ENCODE data around the gene ABHD10. TPM values are rescaled to one million over a fixed set of nuclear protein-coding genes. Genes with fewer than 3 reads are reported as not detected.

Gene ABHD10
- total and polyA plus RNA-seq, 4 donors, result 8.6 to 21.6 (median 12.9) TPM

DNA sequence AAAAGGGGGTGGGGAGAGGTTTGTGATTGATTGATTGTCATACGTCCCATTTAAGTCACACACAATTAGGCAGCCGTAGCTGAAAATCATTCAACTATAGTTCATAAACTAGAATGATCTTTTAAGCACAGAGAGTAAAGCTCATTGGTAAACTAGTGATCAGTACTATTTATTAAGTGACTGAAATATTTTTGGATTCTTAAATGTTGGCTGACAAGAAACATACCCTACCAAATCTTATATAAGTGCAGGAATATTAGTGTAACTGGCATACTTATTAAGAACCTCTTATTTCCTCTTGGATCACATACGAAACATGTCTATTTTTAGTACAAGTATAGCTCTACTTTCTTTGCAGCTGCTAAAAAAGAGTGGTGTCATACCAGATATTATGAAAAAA lies 8.4 kb upstream of the ABHD10 start:
- 57 to 66% methylated on average over 3 of the region's 3 CpGs for WGBS, 2 donors
- Histone ChIP-seq H3K4me1 (ENCODE audit: control insufficient read depth in 1 of 2, insufficient read depth in 2 of 2, low read length in 2 of 2) (peaks cover 0 to 2% of the 10 kb centered on the region in 2 donors), H3K4me3 (ENCODE audit: low read length in 2 of 2) (no peak overlapping the region), H3K9me3 (ENCODE audit: control insufficient read depth, low read length) (no peaks in the 10 kb centered on the region), H3K27me3 (ENCODE audit: control insufficient read depth in 1 of 2, insufficient read depth in 2 of 2, low read length in 1 of 2) (no peaks in the 10 kb centered on the region), H3K36me3 (ENCODE audit: control insufficient read depth in 1 of 2, insufficient read depth in 2 of 2, low read length in 1 of 2) (peaks cover 2 to 3% of the 10 kb centered on the region in 2 donors), H3K27ac (ENCODE audit: low read depth in 1 of 2, low read length in 2 of 2) (no peak overlapping the region)
- DNase-seq (no peak), ATAC-seq (ENCODE audit: low FRiP score) (no peak)
- intact Hi-C loops (cut with DNase I), result no loop called here

DNA sequence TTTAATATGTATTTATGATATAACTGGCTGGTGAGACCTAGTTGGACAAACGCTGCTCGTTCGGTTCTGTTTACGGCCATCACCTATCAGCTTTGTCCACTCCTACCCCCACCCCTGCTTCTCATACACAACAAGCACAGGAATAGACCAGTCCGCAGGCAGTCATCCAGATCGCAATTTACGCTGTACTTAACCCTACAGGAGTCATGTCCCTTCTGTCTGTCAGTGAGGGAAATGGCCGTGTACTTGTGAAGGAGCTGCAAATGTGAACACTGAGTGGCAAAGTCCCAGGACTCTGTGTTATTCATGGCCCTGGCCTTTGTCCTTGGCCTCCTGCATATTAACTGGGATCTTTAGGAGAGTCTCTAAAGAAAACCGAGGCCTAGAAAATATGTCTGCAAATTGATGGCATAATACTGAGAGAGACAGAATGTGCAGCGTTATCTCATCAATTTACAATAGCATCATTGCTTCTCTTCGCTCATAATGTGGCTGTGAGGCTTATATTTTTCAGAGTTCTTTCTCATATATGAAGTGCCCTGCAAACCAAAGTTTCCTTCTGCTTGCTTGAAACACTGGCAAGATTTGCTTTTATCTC lies 7.2 kb upstream of the ABHD10 start:
- H3K27ac ChIP-seq (ENCODE audit: low read depth in 1 of 2, low read length in 2 of 2), result no peak overlapping the region
- H3K4me1 ChIP-seq (ENCODE audit: control insufficient read depth in 1 of 2, insufficient read depth in 2 of 2, low read length in 2 of 2), result peaks cover 0 to 2% of the 10 kb centered on the region in 2 donors
- DNase-seq, result no peak
- peaks cover 2 to 3% of the 10 kb centered on the region in 2 donors for H3K36me3 ChIP-seq (ENCODE audit: control insufficient read depth in 1 of 2, insufficient read depth in 2 of 2, low read length in 1 of 2)
- intact Hi-C loops (cut with DNase I), result no loop called here
- H3K9me3 ChIP-seq (ENCODE audit: control insufficient read depth, low read length), result no peaks in the 10 kb centered on the region
- 57 to 58% methylated on average over 11 of the region's 11 CpGs for WGBS, 2 donors
- no peak overlapping the region for H3K4me3 ChIP-seq (ENCODE audit: low read length in 2 of 2)
- no peak for ATAC-seq (ENCODE audit: low FRiP score)
- no peaks in the 10 kb centered on the region for H3K27me3 ChIP-seq (ENCODE audit: control insufficient read depth in 1 of 2, insufficient read depth in 2 of 2, low read length in 1 of 2)

DNA sequence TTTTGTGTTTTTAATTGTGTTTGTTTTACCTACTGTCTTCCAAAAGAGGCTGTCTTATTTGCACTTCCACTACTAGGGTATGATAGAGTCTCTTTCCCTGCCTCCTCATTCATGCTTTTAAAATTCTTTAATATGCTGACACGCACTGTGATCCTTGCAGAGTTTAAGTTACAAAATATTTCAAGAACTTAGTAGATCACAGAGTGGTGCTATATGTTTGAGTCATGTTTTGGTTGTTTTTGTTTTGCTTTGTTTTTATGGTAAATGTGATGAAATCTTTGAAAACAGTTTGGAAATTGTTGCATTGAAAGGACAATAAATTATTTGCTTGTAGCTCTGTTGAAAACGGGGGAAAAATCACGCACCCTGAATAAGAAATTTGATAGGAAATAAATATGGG lies 5.9 kb upstream of the ABHD10 start:
- H3K27ac ChIP-seq (ENCODE audit: low read depth in 1 of 2, low read length in 2 of 2), result no peak overlapping the region
- no peaks in the 10 kb centered on the region for H3K9me3 ChIP-seq (ENCODE audit: control insufficient read depth, low read length)
- DNase-seq, result no peak
- WGBS, 2 donors, result 54 to 94% methylated on average over 3 of the region's 3 CpGs
- H3K36me3 ChIP-seq (ENCODE audit: control insufficient read depth in 1 of 2, insufficient read depth in 2 of 2, low read length in 1 of 2), result peaks cover 2 to 3% of the 10 kb centered on the region in 2 donors
- ATAC-seq (ENCODE audit: low FRiP score), result no peak
- intact Hi-C loops (cut with DNase I), result no loop called here
- no peaks in the 10 kb centered on the region for H3K27me3 ChIP-seq (ENCODE audit: control insufficient read depth in 1 of 2, insufficient read depth in 2 of 2, low read length in 1 of 2)
- H3K4me3 ChIP-seq (ENCODE audit: low read length in 2 of 2), result no peak overlapping the region
- peaks cover 0 to 2% of the 10 kb centered on the region in 2 donors for H3K4me1 ChIP-seq (ENCODE audit: control insufficient read depth in 1 of 2, insufficient read depth in 2 of 2, low read length in 2 of 2)

DNA sequence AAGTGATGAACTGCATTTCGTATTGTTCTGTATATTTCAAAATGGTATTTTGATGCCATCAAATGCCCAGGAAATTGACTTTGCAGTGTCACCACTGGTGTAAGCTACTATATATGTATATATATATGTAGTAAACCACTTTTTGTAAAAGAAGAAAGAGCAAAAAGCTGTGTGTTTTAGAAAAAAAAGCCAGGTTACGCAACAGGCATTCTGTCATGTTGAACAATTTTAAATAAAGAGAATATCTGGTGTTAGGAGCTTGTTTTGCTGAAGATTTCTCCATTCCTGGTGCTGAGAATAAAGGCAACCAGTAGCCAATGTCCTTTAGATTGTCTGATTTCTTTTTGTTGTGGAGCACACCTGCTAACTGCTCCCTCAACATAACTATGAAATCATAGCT lies 3.7 kb upstream of the ABHD10 start:
- no peak overlapping the region for H3K4me3 ChIP-seq (ENCODE audit: low read length in 2 of 2)
- H3K27ac ChIP-seq (ENCODE audit: low read depth in 1 of 2, low read length in 2 of 2), result no peak overlapping the region
- H3K4me1 ChIP-seq (ENCODE audit: control insufficient read depth in 1 of 2, insufficient read depth in 2 of 2, low read length in 2 of 2), result no peaks in the 10 kb centered on the region
- no peaks in the 10 kb centered on the region for H3K27me3 ChIP-seq (ENCODE audit: control insufficient read depth in 1 of 2, insufficient read depth in 2 of 2, low read length in 1 of 2)
- no peak for ATAC-seq (ENCODE audit: low FRiP score)
- DNase-seq, result no peak
- 78 to 99% methylated on average over 2 of the region's 2 CpGs for WGBS, 2 donors
- intact Hi-C loops (cut with DNase I), result no loop called here
- no peaks in the 10 kb centered on the region for H3K9me3 ChIP-seq (ENCODE audit: control insufficient read depth, low read length)
- no peaks in the 10 kb centered on the region for H3K36me3 ChIP-seq (ENCODE audit: control insufficient read depth in 1 of 2, insufficient read depth in 2 of 2, low read length in 1 of 2)

DNA sequence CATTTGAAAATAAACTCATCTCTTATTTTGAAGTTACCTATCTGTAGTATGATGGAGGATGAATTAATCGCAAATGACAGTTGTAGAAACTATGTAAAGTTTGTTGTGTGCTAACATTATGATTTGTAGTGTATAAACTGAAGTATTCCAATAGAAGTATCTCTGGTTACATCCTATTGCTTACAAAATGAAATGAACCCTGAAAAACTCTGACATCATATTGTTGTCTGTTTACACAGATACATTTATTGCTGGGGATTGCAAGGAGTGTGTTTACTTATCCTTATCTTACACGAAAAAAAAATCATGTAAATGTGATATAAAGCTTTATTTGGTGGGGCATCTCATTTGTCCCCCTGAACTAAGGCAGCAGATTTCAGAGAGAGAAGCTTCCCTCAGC lies 2.6 kb upstream of the ABHD10 start:
- WGBS, 2 donors, result 67 to 70% methylated on average over 2 of the region's 2 CpGs
- Histone ChIP-seq H3K27me3 (ENCODE audit: control insufficient read depth in 1 of 2, insufficient read depth in 2 of 2, low read length in 1 of 2) (no peaks in the 10 kb centered on the region), H3K4me3 (ENCODE audit: low read length in 2 of 2) (no peak overlapping the region), H3K27ac (ENCODE audit: low read depth in 1 of 2, low read length in 2 of 2) (no peak overlapping the region), H3K36me3 (ENCODE audit: control insufficient read depth in 1 of 2, insufficient read depth in 2 of 2, low read length in 1 of 2) (no peaks in the 10 kb centered on the region), H3K4me1 (ENCODE audit: control insufficient read depth in 1 of 2, insufficient read depth in 2 of 2, low read length in 2 of 2) (no peaks in the 10 kb centered on the region), H3K9me3 (ENCODE audit: control insufficient read depth, low read length) (no peaks in the 10 kb centered on the region)
- intact Hi-C loops (cut with DNase I), result no loop called here
- DNase-seq (no peak), ATAC-seq (ENCODE audit: low FRiP score) (no peak)

DNA sequence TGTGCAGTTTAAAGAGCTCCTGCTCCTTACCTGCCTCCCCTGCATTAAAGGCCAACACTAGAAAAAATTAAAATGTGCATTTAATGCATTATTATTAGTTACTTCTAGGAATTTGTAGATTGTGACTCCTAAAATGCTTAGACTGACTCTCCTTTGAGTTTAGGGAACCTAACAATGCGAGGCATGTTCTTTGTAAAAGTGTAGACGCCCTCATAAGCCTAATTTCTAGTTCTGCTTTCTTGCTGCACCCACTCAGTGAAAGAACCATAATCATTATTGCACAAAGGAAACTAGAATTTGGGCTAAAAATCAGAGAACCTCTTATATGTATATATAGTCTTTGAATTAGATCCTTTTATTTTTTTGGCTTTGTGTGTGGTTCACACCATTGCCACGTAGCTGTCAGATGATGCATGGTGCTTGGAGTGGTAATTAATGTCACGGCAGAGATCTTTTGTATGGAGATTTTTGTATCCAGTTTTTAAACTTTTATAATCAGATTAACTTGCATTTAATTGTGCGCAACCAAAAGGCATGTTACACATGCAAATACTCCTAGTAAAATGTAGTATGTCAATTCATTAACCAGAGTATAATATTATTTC lies 710 bp downstream of the ABHD10 start:
- Histone ChIP-seq H3K4me3 (ENCODE audit: low read length in 2 of 2) (peak overlapping the region; percentile 80 to 88), H3K27ac (ENCODE audit: low read depth in 1 of 2, low read length in 2 of 2) (peak overlapping the region in 1 of 2 donors; percentile 83), H3K4me1 (ENCODE audit: control insufficient read depth in 1 of 2, insufficient read depth in 2 of 2, low read length in 2 of 2) (peaks cover 0 to 3% of the 10 kb centered on the region in 2 donors), H3K27me3 (ENCODE audit: control insufficient read depth in 1 of 2, insufficient read depth in 2 of 2, low read length in 1 of 2) (no peaks in the 10 kb centered on the region), H3K36me3 (ENCODE audit: control insufficient read depth in 1 of 2, insufficient read depth in 2 of 2, low read length in 1 of 2) (no peaks in the 10 kb centered on the region), H3K9me3 (ENCODE audit: control insufficient read depth, low read length) (no peaks in the 10 kb centered on the region)
- DNase-seq, result no peak
- intact Hi-C loops (cut with DNase I), result no loop called here
- ATAC-seq (ENCODE audit: low FRiP score), result peak; percentile 48
- 18% methylated on average over 5 of the region's 5 CpGs for WGBS, 2 donors

DNA sequence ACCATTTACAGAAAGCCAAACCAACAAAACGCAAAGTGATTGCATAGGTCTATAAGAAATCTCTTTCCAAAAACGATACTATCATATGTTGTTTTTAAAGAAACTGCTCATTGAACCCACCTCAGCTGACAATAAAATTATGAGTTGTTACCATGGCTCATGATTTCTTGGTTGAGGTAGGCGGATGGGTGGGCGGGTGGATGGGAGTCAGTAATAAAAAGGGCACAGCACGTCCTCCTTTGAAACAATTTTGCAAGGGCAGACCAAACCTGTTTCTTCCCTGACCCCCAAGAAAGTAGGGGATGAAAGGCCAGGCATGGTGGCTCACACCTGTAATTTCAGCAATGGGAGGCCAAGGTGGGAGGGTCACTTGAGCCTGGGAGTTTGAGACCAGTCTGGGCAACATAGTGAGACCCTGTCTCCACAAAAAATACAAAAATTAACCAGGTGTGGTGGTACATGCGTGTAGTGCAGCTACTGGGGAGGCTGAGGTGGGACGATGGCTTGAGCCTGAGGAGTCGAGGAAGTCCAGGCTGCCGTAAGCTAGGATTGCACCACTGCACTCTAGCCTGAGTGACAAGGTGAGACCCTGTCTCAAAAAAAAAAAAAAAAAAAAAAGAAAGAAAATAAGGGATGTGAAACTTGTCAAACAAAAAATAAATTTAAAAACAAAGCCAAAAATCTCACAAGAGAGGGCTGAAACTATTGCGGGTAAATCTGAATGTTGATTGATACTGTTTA lies 2.1 kb downstream of the ABHD10 start:
- H3K4me3 ChIP-seq (ENCODE audit: low read length in 2 of 2), result no peak overlapping the region
- intact Hi-C loops (cut with DNase I), result no loop called here
- DNase-seq (no peak), ATAC-seq (ENCODE audit: low FRiP score) (no peak)
- no peaks in the 10 kb centered on the region for H3K9me3 ChIP-seq (ENCODE audit: control insufficient read depth, low read length)
- no peaks in the 10 kb centered on the region for H3K36me3 ChIP-seq (ENCODE audit: control insufficient read depth in 1 of 2, insufficient read depth in 2 of 2, low read length in 1 of 2)
- H3K27ac ChIP-seq (ENCODE audit: low read depth in 1 of 2, low read length in 2 of 2), result no peak overlapping the region
- no peaks in the 10 kb centered on the region for H3K27me3 ChIP-seq (ENCODE audit: control insufficient read depth in 1 of 2, insufficient read depth in 2 of 2, low read length in 1 of 2)
- 80 to 81% methylated on average over 10 of the region's 10 CpGs for WGBS, 2 donors
- H3K4me1 ChIP-seq (ENCODE audit: control insufficient read depth in 1 of 2, insufficient read depth in 2 of 2, low read length in 2 of 2), result peaks cover 0 to 3% of the 10 kb centered on the region in 2 donors

DNA sequence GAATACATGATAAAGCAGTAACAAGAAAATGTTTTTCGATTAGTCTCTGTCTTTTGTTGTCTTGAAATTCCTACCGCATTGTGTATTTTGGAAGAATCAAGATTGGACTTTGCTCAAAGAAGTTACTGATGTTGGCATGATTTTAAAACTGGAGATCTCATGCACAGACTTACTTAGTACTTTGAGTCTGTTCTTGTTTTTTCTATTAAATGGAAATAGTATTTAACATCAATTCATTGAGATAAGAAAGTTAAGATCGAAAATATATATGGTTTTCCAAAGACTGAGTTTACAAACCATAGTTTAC lies 2.6 kb downstream of the ABHD10 start:
- WGBS, 2 donors, result 6 to 8% methylated on average over 3 of the region's 3 CpGs
- H3K36me3 ChIP-seq (ENCODE audit: control insufficient read depth in 1 of 2, insufficient read depth in 2 of 2, low read length in 1 of 2), result no peaks in the 10 kb centered on the region
- no peak overlapping the region for H3K4me3 ChIP-seq (ENCODE audit: low read length in 2 of 2)
- no peak overlapping the region for H3K27ac ChIP-seq (ENCODE audit: low read depth in 1 of 2, low read length in 2 of 2)
- DNase-seq (no peak), ATAC-seq (ENCODE audit: low FRiP score) (no peak)
- H3K27me3 ChIP-seq (ENCODE audit: control insufficient read depth in 1 of 2, insufficient read depth in 2 of 2, low read length in 1 of 2), result no peaks in the 10 kb centered on the region
- intact Hi-C loops (cut with DNase I), result no loop called here
- H3K9me3 ChIP-seq (ENCODE audit: control insufficient read depth, low read length), result no peaks in the 10 kb centered on the region
- H3K4me1 ChIP-seq (ENCODE audit: control insufficient read depth in 1 of 2, insufficient read depth in 2 of 2, low read length in 2 of 2), result peaks cover 0 to 3% of the 10 kb centered on the region in 2 donors
